GM12864 (cell line): Measurements from ENCODE around the gene EFNA4.

Experiments used
- DNase-seq: peaks from one replicate; pipeline ENCODE4 v3.0.0-alpha.2; 2011; ENCODE audit warnings: low read depth
- H3K4me3 ChIP-seq: 2 replicates; pipeline ENCODE4 v1.5.1; 2011; ENCODE audit warnings: mild to moderate bottlenecking, low read depth, low read length, control low read depth
- CTCF ChIP-seq: IDR thresholded peaks from 2 replicates; pipeline ENCODE4 v1.5.1; 2011; ENCODE audit warnings: low read depth, mild to moderate bottlenecking, moderate library complexity, low read length, control low read depth, inconsistent platforms; ENCODE audit errors: missing control alignments

The EFNA4 gene

GRCh38 chr1:155026154-155026553 is 37.4 kb upstream of the EFNA4 start:
- DNase-seq = no peak
- TF ChIP-seq CTCF = no peak

GRCh38 chr1:155026588-155026987 is 37.0 kb upstream of the EFNA4 start:
- H3K4me3 ChIP-seq = no peak overlapping the region
- no peak for TF ChIP-seq CTCF
- DNase-seq = no peak

More at GRCh38 chr1:155026154-155026553, 37.4 kb upstream of the EFNA4 start:
- H3K4me3 ChIP-seq = no peak overlapping the region

GRCh38 chr1:155029513-155030242 is 33.9 kb upstream of the EFNA4 start:
- DNase-seq = no peak
- H3K4me3 ChIP-seq = no peak overlapping the region
- TF ChIP-seq CTCF = no peak

GRCh38 chr1:155030243-155030795 is 33.2 kb upstream of the EFNA4 start:
- no peak for TF ChIP-seq CTCF
- H3K4me3 ChIP-seq = no peak overlapping the region
- no peak for DNase-seq

GRCh38 chr1:155030899-155031298 is 32.6 kb upstream of the EFNA4 start:
- TF ChIP-seq CTCF = no peak
- DNase-seq = no peak
- H3K4me3 ChIP-seq = no peak overlapping the region

- TF ChIP-seq CTCF = no peak
- H3K4me3 ChIP-seq = no peak overlapping the region
- no peak for DNase-seq
Observed at GRCh38 chr1:155032886-155033285, 30.7 kb upstream of the EFNA4 start.

- no peak within 1 kb of the TSS for H3K4me3 ChIP-seq
- no peak for DNase-seq
- no peak for TF ChIP-seq CTCF
Observed at GRCh38 chr1:155033524-155033923, 30.0 kb upstream of the EFNA4 start, which contains the start of the genes DCST1 and DCST2. Gene DCST1, plus strand, starts transcription at chr1:155033824. Its CDS starts 213 bp downstream, at chr1:155034037. Gene DCST2, minus strand, starts transcription at chr1:155033781. Its CDS starts 80 bp downstream, at chr1:155033701.
